H1 (cell line): Measurements from ENCODE around the gene ZAR1L.

ENCODE experiments used
- ATF2 ChIP-seq: IDR thresholded peaks from 2 replicates; pipeline ENCODE4 v1.6.1; 2012; ENCODE audit warnings: low read length, inconsistent platforms
- CTCF ChIP-seq, 3 experiments: IDR thresholded peaks; 1 replicate in 2 of 3; 2 replicates in 1 of 3; pipeline versions ENCODE4 v1.5.1 to v1.6.1; 2011; ENCODE audit warnings: low read length in 3 of 3, mild to moderate bottlenecking in 3 of 3, inconsistent platforms in 2 of 3, low read depth in 1 of 3, moderate library complexity in 1 of 3; ENCODE audit not compliant: insufficient read depth in 1 of 3; ENCODE audit errors: control extremely low read depth in 1 of 3
- EP300 ChIP-seq, 2 experiments: IDR thresholded peaks; 1 replicate in 1 of 2; 2 replicates in 1 of 2; pipeline ENCODE4 v1.6.1; 2011 to 2012; ENCODE audit warnings: low read depth in 2 of 2, low read length in 2 of 2, mild to moderate bottlenecking in 2 of 2, borderline replicate concordance in 1 of 2, inconsistent platforms in 1 of 2, moderate library complexity in 1 of 2
- EZH2 ChIP-seq: fragments of 200-600 bp; sonication (generic); IDR thresholded peaks from 2 replicates; pipeline ENCODE4 v1.7.1; 2012; ENCODE audit warnings: low read depth, mild to moderate bottlenecking, moderate library complexity, low read length, inconsistent platforms; ENCODE audit not compliant: severe bottlenecking
- JUN ChIP-seq: IDR thresholded peaks from 2 replicates; pipeline ENCODE4 v1.6.1; 2011; ENCODE audit warnings: low read depth, mild to moderate bottlenecking, improper control_type of control experiment, low read length
- KDM5A ChIP-seq: fragments of 200-600 bp; IDR thresholded peaks from 2 replicates; pipeline ENCODE4 v1.7.1; 2012; ENCODE audit warnings: mild to moderate bottlenecking, low read length, inconsistent platforms, mixed read lengths
- POLR2A ChIP-seq, 2 experiments: IDR thresholded peaks; 1 replicate in 1 of 2; 2 replicates in 1 of 2; pipeline ENCODE4 v1.6.1; 2011; ENCODE audit warnings: low read depth in 2 of 2, low read length in 2 of 2, mild to moderate bottlenecking in 2 of 2; ENCODE audit errors: control extremely low read depth in 1 of 2
- TAF7 ChIP-seq: optimal IDR thresholded peaks from 2 replicates; pipeline ENCODE3; 2011; ENCODE audit warnings: low read depth, mild to moderate bottlenecking, inconsistent platforms, low read length, moderate library complexity, borderline replicate concordance
- TEAD4 ChIP-seq: IDR thresholded peaks from 2 replicates; pipeline ENCODE4 v1.6.1; 2012; ENCODE audit warnings: low read depth, low read length, inconsistent platforms, mixed read lengths
- TF ChIP-seq, protein P1 (sequence below): IDR thresholded peaks from 2 replicates; pipeline ENCODE4 v1.6.1; 2011; ENCODE audit warnings: low read depth, mild to moderate bottlenecking, low read length; ENCODE audit not compliant: insufficient read depth
- TF ChIP-seq, protein P2 (sequence below): IDR thresholded peaks from 2 replicates; pipeline ENCODE4 v1.6.1; 2012; ENCODE audit warnings: inconsistent platforms

GRCh38 chr13:32266130-32266529 is 49.0 kb downstream of the ZAR1L start:
- TF ChIP-seq KDM5A (no peak), CTCF (IDR thresholded peaks at IDR 0.05; ENCODE audit: control extremely low read depth in 1 of 3, insufficient read depth in 1 of 3, low read depth in 1 of 3, low read length in 3 of 3) (no peak), TEAD4 (no peak), POLR2A (IDR thresholded peaks at IDR 0.05; ENCODE audit: control extremely low read depth in 1 of 2, low read depth in 2 of 2, low read length in 2 of 2) (no peak), EZH2 (no peak), EP300 (IDR thresholded peaks at IDR 0.05; ENCODE audit: borderline replicate concordance in 1 of 2, low read depth in 2 of 2, low read length in 2 of 2) (no peak), ATF2 (no peak), JUN (no peak), TAF7 (no peak)
- TF ChIP-seq, protein P1, sequence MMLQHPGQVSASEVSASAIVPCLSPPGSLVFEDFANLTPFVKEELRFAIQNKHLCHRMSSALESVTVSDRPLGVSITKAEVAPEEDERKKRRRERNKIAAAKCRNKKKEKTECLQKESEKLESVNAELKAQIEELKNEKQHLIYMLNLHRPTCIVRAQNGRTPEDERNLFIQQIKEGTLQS: no peak
- TF ChIP-seq, protein P2, sequence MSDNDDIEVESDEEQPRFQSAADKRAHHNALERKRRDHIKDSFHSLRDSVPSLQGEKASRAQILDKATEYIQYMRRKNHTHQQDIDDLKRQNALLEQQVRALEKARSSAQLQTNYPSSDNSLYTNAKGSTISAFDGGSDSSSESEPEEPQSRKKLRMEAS: no peak
